K562 (cell line): ENCODE measurements around the gene CBL. TPM values are rescaled to one million over a fixed set of nuclear protein-coding genes. Genes with fewer than 3 reads are reported as not detected.
A peak's percentile ranks its signal among the peaks of the same experiment; 100 is the strongest.

Source experiments
- CBX5 ChIP-seq: IDR thresholded peaks from 2 replicates; pipeline ENCODE4 v1.6.1; 2014; ENCODE audit warnings: low read depth, borderline replicate concordance
- FOS ChIP-seq: IDR thresholded peaks from 3 replicates; pipeline ENCODE4 v1.6.1; 2011; ENCODE audit not compliant: insufficient read length; ENCODE audit errors: extremely low read depth
- POLR2H ChIP-seq: IDR thresholded peaks from 2 replicates; pipeline ENCODE4 v1.6.1; 2016; ENCODE audit warnings: missing genetic modification characterization, low read depth, mild to moderate bottlenecking, control low read depth, missing compliant biosample characterization, moderate library complexity
- SMARCA5 ChIP-seq: fragments of 450-650 bp; IDR thresholded peaks from 2 replicates; pipeline ENCODE4 v1.6.1; 2016
- STAG1 ChIP-seq: sonication (generic); formaldehyde crosslinking; IDR thresholded peaks from 2 replicates; pipeline ENCODE4 v1.5.0; 2020; ENCODE audit warnings: missing genetic modification reagents, borderline replicate concordance
- ZKSCAN1 ChIP-seq: fragments of 150-350 bp; IDR thresholded peaks from 2 replicates; pipeline ENCODE4 v1.6.1; 2016; ENCODE audit warnings: low read depth, low read length
- ZNF347 ChIP-seq: fragments of 450-650 bp; formaldehyde crosslinking; IDR thresholded peaks from 2 replicates; pipeline ENCODE4 v1.4.0; 2020; ENCODE audit warnings: low read depth, mild to moderate bottlenecking, moderate library complexity
- ZNF707 ChIP-seq: fragments of 250-450 bp; sonication (Bioruptor Pico); conservative IDR thresholded peaks from 2 replicates; pipeline ENCODE4 v1.8.0; 2022; ENCODE audit warnings: inconsistent platforms, mild to moderate bottlenecking, moderate library complexity
- ZNF75A ChIP-seq: fragments of 450-650 bp; formaldehyde crosslinking; IDR thresholded peaks from 2 replicates; pipeline ENCODE4 v1.4.0; 2020; ENCODE audit warnings: mild to moderate bottlenecking
- polyA plus RNA-seq, 8 experiments: library from polyadenylated mRNA; depleted of rRNA in 4 of 8; stranded (reverse) in 5 of 8; unstranded in 3 of 8; fragments of >200 nt; fragmentation: Nextera tagmentation in 2 of 8; fragmentation: Illumina TruSeq in 1 of 8; extraction: Ambion mirVana in 2 of 8; extraction: Trizol in 1 of 8; gene quantifications; 2 replicates each; pipeline versions ENCODE4 v1.2.1 to v1.2.3, GENCODE V29; 2011 to 2014; ENCODE audit warnings: inconsistent platforms in 1 of 8, missing spikeins in 1 of 8
- total RNA-seq, 7 experiments: library from RNA; depleted of rRNA in 6 of 7; stranded (reverse); fragments of >200 nt in 6 of 7; fragmentation: Illumina TruSeq in 2 of 7; extraction: Trizol in 2 of 7; gene quantifications; 2 replicates each; pipeline versions ENCODE4 v1.2.1 to v1.2.3, GENCODE V29; 2011 to 2021; ENCODE audit warnings: low replicate concordance in 1 of 7
- TF ChIP-seq, protein P1 (sequence below): sonication (generic); formaldehyde crosslinking; IDR thresholded peaks from 2 replicates; pipeline ENCODE4 v1.8.0; 2023; ENCODE audit warnings: mild to moderate bottlenecking, missing genetic modification reagents
- TF ChIP-seq, protein P2 (sequence below): fragments of 250-450 bp; sonication (Bioruptor Pico); IDR thresholded peaks from 2 replicates; pipeline ENCODE4 v1.5.0; 2020; ENCODE audit warnings: mild to moderate bottlenecking
- TF ChIP-seq, protein P3 (sequence below): fragments of 250-450 bp; sonication (Bioruptor Pico); IDR thresholded peaks from 2 replicates; pipeline ENCODE4 v1.4.0; 2020; ENCODE audit warnings: borderline replicate concordance
- TF ChIP-seq, protein P4 (sequence below), 2 experiments: IDR thresholded peaks in 1 of 2; conservative IDR thresholded peaks in 1 of 2; 2 replicates each; pipeline ENCODE4 v1.6.1; 2016; ENCODE audit warnings: low read depth in 2 of 2, mild to moderate bottlenecking in 1 of 2, missing compliant biosample characterization in 1 of 2, missing genetic modification characterization in 1 of 2, moderate library complexity in 1 of 2
- TF ChIP-seq, protein P5 (sequence below): sonication (generic); formaldehyde crosslinking; IDR thresholded peaks from 2 replicates; pipeline ENCODE4 v1.5.0; 2020; ENCODE audit warnings: missing genetic modification reagents
- TF ChIP-seq, protein P6 (sequence below): IDR thresholded peaks from 2 replicates; pipeline ENCODE4 v1.6.1; 2016; ENCODE audit warnings: missing genetic modification characterization, missing compliant biosample characterization

CBL gene
- total and polyA plus RNA-seq, 9 of the 15 experiments (the other 6 are each of a cell fraction or from before 2014, with no cell fraction given), result 3.2 to 24.9 (median 9.9) TPM

DNA sequence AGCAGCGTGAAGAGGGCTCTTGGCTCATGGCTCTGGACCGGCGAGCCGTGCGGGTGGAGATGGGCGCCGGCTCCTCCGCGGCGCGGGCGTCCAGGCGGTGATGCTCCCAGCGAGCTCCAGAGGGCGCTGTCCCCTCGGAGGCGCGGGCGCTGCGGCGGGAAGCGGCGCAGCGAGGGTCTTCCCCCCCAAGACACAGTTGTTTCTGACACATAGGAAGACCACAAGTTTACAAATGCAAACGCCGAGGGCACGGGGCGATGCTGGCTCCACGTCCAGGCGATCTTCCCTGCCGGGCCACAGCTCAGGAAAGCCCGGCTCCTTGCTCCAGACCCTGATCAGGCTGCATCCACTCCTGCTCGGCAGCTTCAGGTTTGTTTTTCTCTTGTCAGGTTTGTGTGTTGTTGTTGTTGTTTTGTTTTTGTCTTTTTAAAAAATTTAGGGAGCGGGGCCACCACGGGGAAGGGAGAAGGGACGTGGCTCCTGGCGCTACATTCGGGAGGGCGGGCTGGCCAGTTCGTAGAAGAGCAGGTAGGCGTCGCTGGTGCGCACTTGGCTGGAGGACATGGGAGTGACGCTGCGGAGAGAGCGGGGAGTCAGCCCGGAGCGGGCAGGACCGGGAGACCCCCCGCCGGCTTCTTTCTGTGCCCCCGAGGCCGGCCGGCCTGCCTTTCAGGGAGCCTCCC lies 150.4 kb downstream of the CBL start (continued):
- TF ChIP-seq STAG1 (CRISPR knock-in tag) (no peak; the same call in 1 of the 2 replicates), FOS (no peak), CBX5 (no peak), SMARCA5 (no peak), ZNF707 (CRISPR knock-in tag) (no peak), ZNF75A (CRISPR knock-in tag) (no peak), ZKSCAN1 (peak; percentile 20; the same call in 1 of the 2 replicates), ZNF347 (CRISPR knock-in tag) (no peak), POLR2H (tag) (no peak)
- TF ChIP-seq, protein P1, sequence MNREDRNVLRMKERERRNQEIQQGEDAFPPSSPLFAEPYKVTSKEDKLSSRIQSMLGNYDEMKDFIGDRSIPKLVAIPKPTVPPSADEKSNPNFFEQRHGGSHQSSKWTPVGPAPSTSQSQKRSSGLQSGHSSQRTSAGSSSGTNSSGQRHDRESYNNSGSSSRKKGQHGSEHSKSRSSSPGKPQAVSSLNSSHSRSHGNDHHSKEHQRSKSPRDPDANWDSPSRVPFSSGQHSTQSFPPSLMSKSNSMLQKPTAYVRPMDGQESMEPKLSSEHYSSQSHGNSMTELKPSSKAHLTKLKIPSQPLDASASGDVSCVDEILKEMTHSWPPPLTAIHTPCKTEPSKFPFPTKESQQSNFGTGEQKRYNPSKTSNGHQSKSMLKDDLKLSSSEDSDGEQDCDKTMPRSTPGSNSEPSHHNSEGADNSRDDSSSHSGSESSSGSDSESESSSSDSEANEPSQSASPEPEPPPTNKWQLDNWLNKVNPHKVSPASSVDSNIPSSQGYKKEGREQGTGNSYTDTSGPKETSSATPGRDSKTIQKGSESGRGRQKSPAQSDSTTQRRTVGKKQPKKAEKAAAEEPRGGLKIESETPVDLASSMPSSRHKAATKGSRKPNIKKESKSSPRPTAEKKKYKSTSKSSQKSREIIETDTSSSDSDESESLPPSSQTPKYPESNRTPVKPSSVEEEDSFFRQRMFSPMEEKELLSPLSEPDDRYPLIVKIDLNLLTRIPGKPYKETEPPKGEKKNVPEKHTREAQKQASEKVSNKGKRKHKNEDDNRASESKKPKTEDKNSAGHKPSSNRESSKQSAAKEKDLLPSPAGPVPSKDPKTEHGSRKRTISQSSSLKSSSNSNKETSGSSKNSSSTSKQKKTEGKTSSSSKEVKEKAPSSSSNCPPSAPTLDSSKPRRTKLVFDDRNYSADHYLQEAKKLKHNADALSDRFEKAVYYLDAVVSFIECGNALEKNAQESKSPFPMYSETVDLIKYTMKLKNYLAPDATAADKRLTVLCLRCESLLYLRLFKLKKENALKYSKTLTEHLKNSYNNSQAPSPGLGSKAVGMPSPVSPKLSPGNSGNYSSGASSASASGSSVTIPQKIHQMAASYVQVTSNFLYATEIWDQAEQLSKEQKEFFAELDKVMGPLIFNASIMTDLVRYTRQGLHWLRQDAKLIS (CRISPR knock-in tag), result no peak
- TF ChIP-seq, protein P2, sequence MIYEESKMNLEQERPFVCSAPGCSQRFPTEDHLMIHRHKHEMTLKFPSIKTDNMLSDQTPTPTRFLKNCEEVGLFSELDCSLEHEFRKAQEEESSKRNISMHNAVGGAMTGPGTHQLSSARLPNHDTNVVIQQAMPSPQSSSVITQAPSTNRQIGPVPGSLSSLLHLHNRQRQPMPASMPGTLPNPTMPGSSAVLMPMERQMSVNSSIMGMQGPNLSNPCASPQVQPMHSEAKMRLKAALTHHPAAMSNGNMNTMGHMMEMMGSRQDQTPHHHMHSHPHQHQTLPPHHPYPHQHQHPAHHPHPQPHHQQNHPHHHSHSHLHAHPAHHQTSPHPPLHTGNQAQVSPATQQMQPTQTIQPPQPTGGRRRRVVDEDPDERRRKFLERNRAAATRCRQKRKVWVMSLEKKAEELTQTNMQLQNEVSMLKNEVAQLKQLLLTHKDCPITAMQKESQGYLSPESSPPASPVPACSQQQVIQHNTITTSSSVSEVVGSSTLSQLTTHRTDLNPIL (CRISPR knock-in tag), result no peak
- TF ChIP-seq, protein P3, sequence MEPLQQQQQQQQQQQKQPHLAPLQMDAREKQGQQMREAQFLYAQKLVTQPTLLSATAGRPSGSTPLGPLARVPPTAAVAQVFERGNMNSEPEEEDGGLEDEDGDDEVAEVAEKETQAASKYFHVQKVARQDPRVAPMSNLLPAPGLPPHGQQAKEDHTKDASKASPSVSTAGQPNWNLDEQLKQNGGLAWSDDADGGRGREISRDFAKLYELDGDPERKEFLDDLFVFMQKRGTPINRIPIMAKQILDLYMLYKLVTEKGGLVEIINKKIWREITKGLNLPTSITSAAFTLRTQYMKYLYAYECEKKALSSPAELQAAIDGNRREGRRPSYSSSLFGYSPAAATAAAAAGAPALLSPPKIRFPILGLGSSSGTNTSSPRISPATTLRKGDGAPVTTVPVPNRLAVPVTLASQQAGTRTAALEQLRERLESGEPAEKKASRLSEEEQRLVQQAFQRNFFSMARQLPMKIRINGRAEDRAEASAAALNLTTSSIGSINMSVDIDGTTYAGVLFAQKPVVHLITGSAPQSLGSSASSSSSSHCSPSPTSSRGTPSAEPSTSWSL, result no peak
- TF ChIP-seq, protein P4, sequence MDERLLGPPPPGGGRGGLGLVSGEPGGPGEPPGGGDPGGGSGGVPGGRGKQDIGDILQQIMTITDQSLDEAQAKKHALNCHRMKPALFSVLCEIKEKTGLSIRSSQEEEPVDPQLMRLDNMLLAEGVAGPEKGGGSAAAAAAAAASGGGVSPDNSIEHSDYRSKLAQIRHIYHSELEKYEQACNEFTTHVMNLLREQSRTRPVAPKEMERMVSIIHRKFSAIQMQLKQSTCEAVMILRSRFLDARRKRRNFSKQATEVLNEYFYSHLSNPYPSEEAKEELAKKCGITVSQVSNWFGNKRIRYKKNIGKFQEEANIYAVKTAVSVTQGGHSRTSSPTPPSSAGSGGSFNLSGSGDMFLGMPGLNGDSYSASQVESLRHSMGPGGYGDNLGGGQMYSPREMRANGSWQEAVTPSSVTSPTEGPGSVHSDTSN (CRISPR knock-in tag; IDR thresholded peaks at IDR 0.05; ENCODE audit: low read depth), result no peak
- TF ChIP-seq, protein P4 (tag; conservative IDR thresholded peaks at IDR 0.05; ENCODE audit: low read depth), result no peak
- TF ChIP-seq, protein P5, sequence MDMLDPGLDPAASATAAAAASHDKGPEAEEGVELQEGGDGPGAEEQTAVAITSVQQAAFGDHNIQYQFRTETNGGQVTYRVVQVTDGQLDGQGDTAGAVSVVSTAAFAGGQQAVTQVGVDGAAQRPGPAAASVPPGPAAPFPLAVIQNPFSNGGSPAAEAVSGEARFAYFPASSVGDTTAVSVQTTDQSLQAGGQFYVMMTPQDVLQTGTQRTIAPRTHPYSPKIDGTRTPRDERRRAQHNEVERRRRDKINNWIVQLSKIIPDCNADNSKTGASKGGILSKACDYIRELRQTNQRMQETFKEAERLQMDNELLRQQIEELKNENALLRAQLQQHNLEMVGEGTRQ (CRISPR knock-in tag), result no peak
- TF ChIP-seq, protein P6, sequence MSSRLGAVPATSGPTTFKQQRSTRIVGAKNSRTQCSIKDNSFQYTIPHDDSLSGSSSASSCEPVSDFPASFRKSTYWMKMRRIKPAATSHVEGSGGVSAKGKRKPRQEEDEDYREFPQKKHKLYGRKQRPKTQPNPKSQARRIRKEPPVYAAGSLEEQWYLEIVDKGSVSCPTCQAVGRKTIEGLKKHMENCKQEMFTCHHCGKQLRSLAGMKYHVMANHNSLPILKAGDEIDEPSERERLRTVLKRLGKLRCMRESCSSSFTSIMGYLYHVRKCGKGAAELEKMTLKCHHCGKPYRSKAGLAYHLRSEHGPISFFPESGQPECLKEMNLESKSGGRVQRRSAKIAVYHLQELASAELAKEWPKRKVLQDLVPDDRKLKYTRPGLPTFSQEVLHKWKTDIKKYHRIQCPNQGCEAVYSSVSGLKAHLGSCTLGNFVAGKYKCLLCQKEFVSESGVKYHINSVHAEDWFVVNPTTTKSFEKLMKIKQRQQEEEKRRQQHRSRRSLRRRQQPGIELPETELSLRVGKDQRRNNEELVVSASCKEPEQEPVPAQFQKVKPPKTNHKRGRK (tag), result no peak
